ENCODE measurements around the gene PIGT.
"Not testable (repeated sequence)": the region's sequence is repeated elsewhere in the genome, so short reads cannot be mapped to it uniquely, and the experiment has no call there.

PIGT gene

DNA sequence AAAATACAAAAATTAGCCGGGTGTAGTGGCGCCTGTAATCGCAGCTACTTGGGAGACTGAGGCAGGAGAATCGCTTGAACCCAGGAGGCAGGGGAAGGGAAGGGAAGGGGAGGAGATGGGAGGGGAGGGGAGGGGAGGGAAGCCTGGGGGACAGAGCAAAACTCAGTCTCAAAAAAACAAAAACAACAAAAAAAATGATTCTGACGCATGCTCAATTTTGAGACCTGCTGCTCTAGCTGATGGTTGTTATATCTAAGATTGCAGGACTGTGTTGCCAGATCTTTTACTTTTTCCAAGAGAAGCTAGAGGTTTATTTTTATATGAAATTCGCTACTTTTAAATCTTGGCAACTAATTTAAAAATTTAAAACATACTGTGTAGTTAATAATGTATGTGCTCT lies 51.2 kb downstream of the PIGT start:
- no peak for DNase-seq

DNA sequence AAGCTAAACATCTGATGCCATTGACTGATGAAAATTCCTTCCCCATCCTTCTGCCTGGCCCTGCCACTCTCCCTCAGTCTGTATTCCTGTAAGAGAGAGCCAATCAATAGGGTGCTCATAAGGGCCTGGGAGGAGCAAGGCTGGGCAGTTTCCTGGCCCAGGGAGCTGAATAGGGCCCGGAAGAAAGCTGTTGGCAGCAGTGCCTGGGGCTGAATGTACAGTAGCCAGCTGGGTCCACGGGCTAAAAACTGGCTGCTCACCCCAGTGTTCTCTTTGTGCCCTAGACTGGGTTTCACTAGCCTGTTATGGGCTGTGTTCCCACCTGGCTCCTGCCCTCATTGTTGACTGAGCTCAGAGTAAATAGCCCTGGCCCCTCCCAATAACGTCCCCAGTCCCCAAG lies 51.9 kb downstream of the PIGT start:
- no peak for DNase-seq

DNA sequence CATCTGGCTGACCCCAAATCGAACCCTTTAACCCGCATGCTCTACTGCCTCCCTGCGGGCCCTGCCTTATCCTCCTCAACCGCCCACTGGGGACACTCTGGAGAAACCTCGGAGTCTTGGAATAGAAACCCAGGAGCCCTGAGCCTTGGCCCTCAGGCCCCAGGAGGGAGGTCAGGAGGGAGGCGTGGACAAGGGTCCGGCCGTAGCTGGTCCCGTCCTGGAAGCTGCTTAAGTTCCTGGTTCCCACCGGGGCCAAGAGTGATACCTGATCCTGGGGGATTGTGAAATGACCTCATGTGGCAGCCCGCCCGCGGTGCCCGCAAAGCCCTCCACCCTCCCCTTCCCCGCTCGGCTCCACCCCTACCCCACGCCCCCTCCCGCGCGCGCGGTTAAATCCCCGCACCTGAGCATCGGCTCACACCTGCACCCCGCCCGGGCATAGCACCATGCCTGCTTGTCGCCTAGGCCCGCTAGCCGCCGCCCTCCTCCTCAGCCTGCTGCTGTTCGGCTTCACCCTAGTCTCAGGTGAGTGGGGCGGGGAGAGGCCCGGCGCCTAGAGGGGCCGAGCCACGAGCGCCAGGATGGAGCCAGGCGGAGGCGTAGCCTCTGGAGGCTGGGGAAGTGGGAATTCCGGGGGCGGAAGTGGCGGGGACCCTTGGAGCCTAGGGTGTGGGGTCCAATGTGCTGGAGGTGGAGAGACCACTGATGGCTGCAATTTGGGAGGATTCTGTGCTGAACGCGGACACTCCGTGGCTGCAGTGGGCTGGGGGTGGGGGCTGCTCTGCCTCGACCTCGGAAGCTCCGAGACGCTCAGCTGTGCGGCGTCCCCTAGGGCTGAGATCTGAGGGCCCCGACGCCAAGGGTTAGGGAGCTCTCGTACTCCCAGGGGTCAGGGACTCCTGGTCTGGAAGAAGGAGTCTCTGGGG lies 53.7 kb downstream of the PIGT start, which contains the start of gene WFDC2:
Gene WFDC2 (plus strand): TSS at position 418 of the 926 bp plus-strand sequence. CDS start 29 bp downstream, at position 447.
- DNase-seq = no peak

DNA sequence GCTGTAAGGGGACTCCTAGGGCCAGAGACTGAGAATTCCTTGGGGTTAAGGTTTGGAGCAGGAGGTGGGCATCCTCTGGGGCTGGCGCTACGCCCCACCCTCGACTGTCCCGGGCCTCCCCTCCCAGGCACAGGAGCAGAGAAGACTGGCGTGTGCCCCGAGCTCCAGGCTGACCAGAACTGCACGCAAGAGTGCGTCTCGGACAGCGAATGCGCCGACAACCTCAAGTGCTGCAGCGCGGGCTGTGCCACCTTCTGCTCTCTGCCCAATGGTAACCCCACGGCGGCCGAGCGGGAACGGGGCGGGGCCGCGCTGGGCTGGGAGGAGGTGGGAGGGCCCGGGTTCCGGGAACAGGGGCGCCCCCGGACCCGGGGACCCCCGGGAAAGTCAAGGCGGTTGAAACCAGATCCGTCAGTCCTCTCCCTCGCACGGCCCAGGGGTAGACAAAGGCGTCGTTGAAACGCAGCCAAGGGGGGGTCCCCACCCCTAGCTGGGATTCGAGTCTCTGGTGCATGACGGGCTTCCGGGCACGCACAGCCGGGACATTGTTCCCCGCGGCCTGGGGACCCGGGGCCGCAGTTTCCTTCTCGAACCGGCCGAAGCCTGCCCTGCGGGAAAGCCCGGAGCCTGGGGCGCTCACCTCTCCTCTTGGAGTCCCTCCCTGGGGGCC lies 54.5 kb downstream of the PIGT start:
- DNase-seq = peak; percentile 57

DNA sequence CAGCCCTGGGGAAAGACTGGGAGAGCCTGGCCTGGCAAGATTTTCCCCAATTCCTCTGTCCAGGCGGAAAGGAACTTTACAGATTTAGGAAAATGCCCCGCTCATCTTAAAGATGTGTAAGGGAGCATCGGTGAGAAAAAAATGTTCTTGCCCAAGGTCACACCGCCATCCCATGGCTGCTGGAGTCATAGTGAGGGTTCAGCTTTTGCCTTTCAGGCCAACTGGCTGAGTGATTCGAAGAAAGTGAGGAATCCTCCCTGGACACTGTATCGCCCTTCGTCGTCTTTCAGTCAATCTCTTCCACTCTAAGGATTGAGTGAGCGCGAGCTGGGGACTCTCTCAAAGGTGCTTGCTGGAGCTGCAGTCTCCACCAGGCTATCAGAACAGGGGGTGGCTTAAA lies 55.0 kb downstream of the PIGT start:
- peak; percentile 31 for DNase-seq

DNA sequence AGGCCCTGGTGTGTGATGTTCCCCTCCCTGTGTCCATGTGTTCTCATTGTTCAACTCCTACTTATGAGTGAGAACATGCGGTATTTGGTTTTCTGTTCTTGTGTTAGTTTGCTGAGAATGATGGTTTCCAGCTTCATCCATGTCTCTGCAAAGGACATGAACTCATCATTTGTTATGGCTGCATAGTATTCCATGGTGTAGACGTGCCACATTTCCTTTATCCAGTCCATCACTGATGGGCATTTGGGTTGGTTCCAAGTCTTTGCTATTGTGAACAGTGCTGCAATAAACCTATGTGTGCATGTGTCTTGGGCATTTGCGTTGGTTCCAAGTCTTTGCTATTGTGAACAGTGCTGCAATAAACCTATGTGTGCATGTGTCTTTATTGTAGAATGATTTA lies 56.3 kb downstream of the PIGT start:
- DNase-seq = not testable (repeated sequence)

Data from stimulated activated CD8-positive, alpha-beta memory T cell treated with anti-CD3 and anti-CD28 coated beads, Interleukin-4, amount 100 ng/mL, for 48 hours (primary cell).